GM21619 (cell line): Measurements from ENCODE around the gene MAP3K8.

Experiments
- ATAC-seq: cut with Tn5 transposase; IDR thresholded peaks from one replicate; pipeline ENCODE4 v1.9.1; 2021; ENCODE audit not compliant: unreplicated experiment

The MAP3K8 gene

DNA sequence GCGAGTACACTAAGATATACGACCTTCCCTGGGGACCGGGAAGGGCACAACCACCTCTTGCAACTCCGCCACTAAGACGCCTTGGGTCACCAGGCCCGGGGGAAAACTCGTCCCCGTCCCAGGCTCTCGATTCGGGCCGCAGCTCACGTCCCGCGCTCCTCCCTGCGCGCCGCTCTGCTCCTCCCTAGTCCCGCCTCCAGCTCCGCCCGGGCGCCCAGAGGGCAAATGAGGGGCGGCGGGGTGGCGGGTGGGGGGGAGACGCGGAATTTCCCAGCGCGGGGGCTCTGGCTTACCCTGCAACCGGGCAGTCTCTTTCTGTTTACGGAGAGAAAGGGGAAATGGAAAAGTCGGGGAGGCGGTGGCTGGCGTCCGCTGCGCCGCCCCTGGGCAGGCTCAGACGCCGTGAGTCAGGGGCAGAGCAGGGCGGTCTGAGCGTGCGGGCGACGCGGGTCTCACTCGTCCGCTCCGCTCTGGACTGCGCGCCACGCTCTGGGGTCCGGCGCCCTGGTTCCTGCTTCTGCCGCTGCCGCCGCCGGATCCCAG, at the start of gene MAP3K8:
Gene MAP3K8, plus strand, starts transcription at position 455 of the 543 bp plus-strand sequence. CDS start 4,755 bp downstream, outside the sequence.
- peak; percentile 59 for ATAC-seq

GRCh38 chr10:30384701-30385201, 49.2 kb upstream of the MAP3K8 start:
- no peak for ATAC-seq

DNA sequence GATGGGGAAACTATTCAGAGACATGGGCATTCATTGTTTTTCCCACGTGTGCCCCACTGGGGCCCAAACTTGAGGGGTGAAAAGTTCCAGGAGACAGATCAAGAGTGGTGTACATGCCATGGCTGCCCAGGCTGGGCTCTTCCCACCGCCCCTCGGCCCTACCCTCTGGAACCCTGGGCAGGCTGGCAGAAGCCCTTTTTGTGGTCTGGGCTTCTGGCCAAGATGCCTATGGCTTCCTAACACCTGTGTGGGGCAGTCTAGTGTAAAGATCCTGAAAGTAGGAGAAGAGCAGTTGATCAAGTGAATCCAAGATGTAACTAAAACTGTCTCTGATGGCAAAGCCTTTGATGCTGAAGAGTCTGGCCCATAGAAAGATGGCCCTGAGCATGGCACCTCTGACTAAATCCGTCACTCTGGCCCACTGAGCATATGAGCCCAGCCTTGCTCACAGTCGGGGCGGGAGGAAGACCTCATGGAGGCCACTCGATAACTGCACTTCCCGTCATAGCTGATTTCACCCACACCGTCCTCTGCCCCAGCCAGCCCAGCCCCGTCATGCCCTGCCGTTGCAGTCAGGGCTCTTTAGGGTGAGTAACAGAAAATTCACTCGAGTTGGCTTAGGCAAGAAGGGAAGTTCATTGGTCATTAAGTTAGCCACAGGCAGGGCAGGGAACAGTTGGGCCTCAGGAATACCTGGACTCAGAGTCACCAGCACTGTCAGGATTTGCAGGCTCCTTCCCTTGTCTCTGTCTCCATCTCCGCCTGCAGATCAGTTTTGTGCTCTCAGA, 47.0 kb upstream of the MAP3K8 start:
- no peak for ATAC-seq

- ATAC-seq = no peak
Measured at GRCh38 chr10:30387646-30388243, 46.2 kb upstream of the MAP3K8 start.

DNA sequence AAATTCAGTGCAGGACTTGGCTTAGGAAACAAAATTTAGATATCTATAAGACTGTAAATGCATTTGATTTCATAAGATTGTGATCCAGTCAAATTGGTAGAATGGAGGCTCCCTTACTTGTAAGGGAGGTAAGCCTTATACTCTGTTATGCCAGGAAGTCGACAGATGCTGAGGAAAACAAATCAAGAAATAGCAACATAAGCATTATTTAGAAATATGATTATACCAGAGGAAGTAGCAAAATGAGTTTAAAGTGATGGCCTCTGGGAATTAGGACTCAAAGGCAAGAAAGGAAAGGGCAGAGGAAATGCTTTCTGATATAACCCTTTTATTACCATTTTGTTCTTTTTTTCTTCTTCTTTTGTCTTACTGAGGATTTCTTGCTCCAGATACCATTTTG, 44.4 kb upstream of the MAP3K8 start:
- ATAC-seq = no peak

GRCh38 chr10:30390207-30390606, 43.8 kb upstream of the MAP3K8 start:
- no peak for ATAC-seq

DNA sequence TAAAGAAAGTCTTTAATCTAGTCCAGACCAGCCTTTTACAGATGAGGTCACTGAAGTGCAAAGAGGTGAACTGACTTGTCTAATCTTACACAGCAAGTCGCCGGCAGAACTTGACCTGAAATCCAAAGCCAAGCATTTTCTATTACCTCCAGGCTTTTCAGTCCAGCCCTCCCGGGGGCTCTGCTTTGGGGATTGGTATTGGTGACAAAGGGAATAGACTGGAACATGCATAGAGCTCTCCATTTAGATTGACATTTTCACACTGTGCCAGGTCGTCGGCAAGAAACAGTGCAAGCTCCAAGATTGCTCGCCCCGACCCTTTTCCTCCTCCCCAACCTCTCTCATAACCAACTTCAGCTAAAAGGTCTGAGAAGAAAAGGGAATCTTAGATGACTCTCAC, 42.7 kb upstream of the MAP3K8 start:
- no peak for ATAC-seq

GRCh38 chr10:30392564-30392990, 41.4 kb upstream of the MAP3K8 start:
- no peak for ATAC-seq

GRCh38 chr10:30396293-30396692, 37.7 kb upstream of the MAP3K8 start:
- ATAC-seq = no peak

- no peak for ATAC-seq
Measured at GRCh38 chr10:30396698-30397097, 37.3 kb upstream of the MAP3K8 start.

GRCh38 chr10:30398193-30398592, 35.8 kb upstream of the MAP3K8 start:
- ATAC-seq = no peak

GRCh38 chr10:30398788-30399187, 35.2 kb upstream of the MAP3K8 start:
- ATAC-seq = no peak

DNA sequence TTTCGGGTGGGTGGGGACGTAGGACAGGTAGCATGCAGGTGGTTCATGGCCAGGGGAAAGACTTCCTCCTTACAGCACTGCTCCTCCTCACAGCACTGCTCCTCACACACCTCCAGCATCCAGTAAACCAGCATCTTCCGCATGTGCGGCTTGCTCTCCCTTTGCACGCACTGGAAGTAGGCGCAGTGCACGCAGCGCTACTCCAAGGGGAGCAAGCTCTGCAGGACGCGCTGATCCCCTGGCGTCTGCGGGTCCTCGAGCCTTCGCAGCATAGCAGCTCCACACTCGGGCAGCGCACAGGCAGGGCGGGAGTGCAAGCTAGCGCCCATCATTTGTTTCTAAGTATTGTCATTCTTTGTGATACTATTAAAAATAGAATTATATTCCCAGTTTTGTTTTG, 30.5 kb upstream of the MAP3K8 start:
- no peak for ATAC-seq

GRCh38 chr10:30404540-30404939, 29.4 kb upstream of the MAP3K8 start:
- no peak for ATAC-seq

DNA sequence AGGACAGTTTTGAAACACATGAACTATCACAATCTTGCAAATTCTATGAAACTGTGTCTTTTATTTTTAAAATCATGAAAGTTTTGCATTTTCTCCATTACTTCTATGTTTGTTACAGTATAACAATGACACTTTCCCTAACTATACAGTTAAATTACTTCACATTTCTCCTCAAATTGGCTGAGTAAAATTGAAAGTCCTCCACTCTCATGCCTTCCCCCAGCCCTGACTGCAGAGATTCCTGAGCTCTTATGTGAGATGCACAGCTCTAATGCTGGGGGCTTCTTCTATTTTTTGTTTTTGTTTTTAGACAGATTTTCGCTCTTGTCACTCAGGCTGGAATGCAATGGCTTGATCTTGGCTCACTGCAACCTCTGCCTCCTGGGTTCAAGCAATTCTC, 22.7 kb upstream of the MAP3K8 start:
- no peak for ATAC-seq

DNA sequence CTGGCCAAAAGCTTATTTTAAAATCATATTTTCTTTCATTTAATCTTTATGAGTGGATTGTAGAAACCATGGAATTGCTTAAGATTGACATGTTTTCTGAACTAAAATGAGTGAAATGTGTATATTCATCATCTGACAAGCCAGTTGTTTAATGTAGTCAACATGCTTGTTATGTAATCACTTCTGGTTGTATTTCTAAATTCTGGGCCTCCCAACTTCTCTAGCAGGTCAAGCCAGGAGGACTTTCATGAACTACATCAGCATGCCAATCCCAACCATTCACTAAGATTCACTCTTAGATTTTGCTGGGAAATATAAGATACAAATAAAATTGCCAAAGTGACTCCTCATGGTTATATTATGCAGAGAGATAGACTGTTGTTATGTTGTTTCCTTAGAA, 21.1 kb upstream of the MAP3K8 start:
- no peak for ATAC-seq

- no peak for ATAC-seq
Measured at GRCh38 chr10:30413996-30414576, 19.9 kb upstream of the MAP3K8 start.

DNA sequence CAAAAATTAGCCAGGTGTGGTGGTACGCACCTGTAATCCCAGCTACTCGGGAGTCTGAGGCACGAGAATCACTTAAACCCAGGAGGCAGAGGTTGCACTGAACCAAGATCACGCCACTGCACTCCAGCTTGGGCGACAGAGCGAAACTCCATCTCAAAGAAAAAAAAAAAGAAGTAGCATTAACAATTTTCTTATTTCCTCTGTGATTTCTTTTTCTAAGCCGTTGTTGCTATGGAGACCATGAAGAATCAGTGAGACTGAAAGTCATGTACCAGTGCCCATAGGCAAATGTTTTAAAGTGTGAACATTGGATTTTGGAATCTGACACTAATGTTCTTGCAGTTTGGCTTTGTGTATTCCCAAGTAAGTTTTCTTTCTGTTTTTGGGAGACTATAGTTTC, 18.4 kb upstream of the MAP3K8 start:
- no peak for ATAC-seq

DNA sequence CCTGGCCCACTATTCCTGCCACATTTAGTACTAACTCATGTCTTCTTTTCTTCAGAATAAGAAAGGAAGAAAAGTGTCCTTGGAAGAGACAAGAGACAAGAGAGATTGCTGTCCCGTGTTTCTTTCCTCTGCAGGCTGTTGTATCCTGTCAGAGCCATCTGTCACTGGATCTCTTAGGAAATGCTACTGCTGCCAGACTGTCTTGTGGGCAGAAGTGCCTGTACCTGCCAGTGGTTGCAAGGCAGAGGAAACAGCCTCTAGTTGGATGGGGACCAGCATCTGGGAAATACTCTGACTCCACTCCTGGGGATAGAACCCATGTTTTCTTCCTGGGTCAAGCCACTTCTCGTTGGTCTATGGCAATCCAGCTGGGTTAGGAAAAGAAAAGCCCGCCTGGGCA, 16.7 kb upstream of the MAP3K8 start:
- ATAC-seq = no peak

DNA sequence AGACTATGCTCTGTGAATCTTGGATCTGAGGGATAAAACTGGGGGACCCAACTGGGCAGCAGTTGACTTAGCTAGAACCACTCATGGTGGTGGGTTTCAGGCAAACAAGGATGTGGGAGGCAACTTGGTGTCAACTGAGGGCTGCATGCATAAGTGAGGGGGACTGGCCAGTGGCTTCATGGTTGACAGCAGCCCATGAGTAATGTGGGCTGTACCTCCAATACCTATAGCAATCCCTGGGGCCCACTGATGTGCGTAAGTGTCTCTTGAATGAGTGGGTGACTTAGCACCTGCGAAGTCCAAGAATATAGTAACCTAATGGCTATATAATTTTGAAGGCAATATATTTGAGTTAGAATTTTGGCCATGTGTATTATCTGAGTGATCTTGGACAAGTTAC, 13.7 kb upstream of the MAP3K8 start:
- ATAC-seq = peak; percentile 67

DNA sequence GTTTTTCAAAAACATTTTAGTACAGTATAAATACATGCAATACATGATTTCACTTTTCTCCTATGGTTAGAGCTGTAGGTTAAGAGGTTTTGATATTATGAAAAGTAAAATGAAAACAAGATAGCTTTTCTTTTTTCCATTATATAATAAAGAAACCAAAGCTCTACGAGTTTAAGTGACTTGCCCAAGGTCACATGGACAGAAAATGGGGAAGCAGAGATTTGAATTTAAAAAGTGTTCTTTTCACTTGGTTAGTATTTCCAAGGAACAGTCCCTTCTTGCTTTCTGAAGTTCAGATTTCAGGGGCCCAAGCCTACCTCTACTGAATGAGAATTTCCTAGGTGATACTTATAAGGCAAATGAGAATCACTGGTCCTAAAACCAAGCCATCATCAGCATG, 13.2 kb upstream of the MAP3K8 start:
- ATAC-seq = peak; percentile 16
